GM23248 (cell line): ENCODE data around the gene ASIC1. TPM values are rescaled to one million over a fixed set of nuclear protein-coding genes. Genes with fewer than 3 reads are reported as not detected.

Experiments used
- DNase-seq: peaks from one replicate; pipeline ENCODE4 v3.0.0-alpha.2; 2015
- H2AFZ ChIP-seq: fragments of 200-600 bp; sonication (generic); 2 replicates; pipeline ENCODE4 v1.6.1; 2016; ENCODE audit warnings: antibody characterized with exemption
- H3F3A ChIP-seq: fragments of 200-600 bp; sonication (generic); 2 replicates; pipeline ENCODE4 v1.6.1; 2016; ENCODE audit warnings: mild to moderate bottlenecking, antibody characterized with exemption, mixed run types; ENCODE audit not compliant: insufficient read depth
- H3K27ac ChIP-seq: fragments of 200-600 bp; sonication (generic); 2 replicates; pipeline ENCODE4 v1.5.1; 2016; ENCODE audit warnings: mild to moderate bottlenecking
- H3K27me3 ChIP-seq: fragments of 200-600 bp; sonication (generic); replicated peaks from 2 replicates; pipeline ENCODE4 v1.6.1; 2016; ENCODE audit warnings: mild to moderate bottlenecking; ENCODE audit not compliant: insufficient read depth
- H3K36me3 ChIP-seq: fragments of 200-600 bp; sonication (generic); 2 replicates; pipeline ENCODE4 v1.6.1; 2016; ENCODE audit warnings: low read depth, mild to moderate bottlenecking
- H3K4me1 ChIP-seq: fragments of 200-600 bp; sonication (generic); 2 replicates; pipeline ENCODE4 v1.6.1; 2016; ENCODE audit warnings: mild to moderate bottlenecking; ENCODE audit not compliant: insufficient read depth
- H3K4me2 ChIP-seq: fragments of 200-600 bp; sonication (generic); one replicate; pipeline ENCODE4 v1.6.1; 2016; ENCODE audit warnings: mild to moderate bottlenecking; ENCODE audit not compliant: unreplicated experiment
- H3K4me3 ChIP-seq: fragments of 200-600 bp; sonication (generic); 2 replicates; pipeline ENCODE4 v1.5.1; 2016; ENCODE audit warnings: mild to moderate bottlenecking
- H3K79me2 ChIP-seq: fragments of 200-600 bp; sonication (generic); 2 replicates; pipeline ENCODE4 v1.6.1; 2016; ENCODE audit warnings: mild to moderate bottlenecking; ENCODE audit not compliant: insufficient read depth
- H3K9ac ChIP-seq: fragments of 200-600 bp; sonication (generic); 2 replicates; pipeline ENCODE4 v1.6.1; 2016; ENCODE audit warnings: mild to moderate bottlenecking
- H3K9me2 ChIP-seq: fragments of 200-600 bp; sonication (generic); 2 replicates; pipeline ENCODE4 v1.6.1; 2016; ENCODE audit warnings: mixed run types, mild to moderate bottlenecking, moderate library complexity; ENCODE audit not compliant: insufficient read depth
- H3K9me3 ChIP-seq: fragments of 200-600 bp; sonication (generic); one replicate; pipeline ENCODE4 v1.6.1; 2017; ENCODE audit warnings: low read depth
- H4K20me1 ChIP-seq: fragments of 200-600 bp; sonication (generic); 2 replicates; pipeline ENCODE4 v1.6.0; 2016; ENCODE audit not compliant: insufficient read depth
- EZH2 ChIP-seq: fragments of 200-600 bp; sonication (generic); IDR thresholded peaks from 2 replicates; pipeline ENCODE4 v1.6.1; 2018; ENCODE audit warnings: antibody characterized with exemption, mild to moderate bottlenecking; ENCODE audit not compliant: insufficient read depth, poor library complexity, severe bottlenecking
- EZH2phosphoT487 ChIP-seq: fragments of 200-600 bp; sonication (generic); IDR thresholded peaks from 2 replicates; pipeline ENCODE4 v1.6.1; 2018; ENCODE audit warnings: antibody characterized with exemption, moderate library complexity, mild to moderate bottlenecking, low read depth; ENCODE audit not compliant: insufficient read depth
- WGBS, 2 experiments: methylation state at CpG; one replicate each; pipeline ENCODE4 v1.1.6; 2015 to 2017; ENCODE audit warnings: low lambda C conversion rate in 2 of 2, low coverage in 1 of 2; ENCODE audit errors: missing lambda C conversion rate in 2 of 2; 5-methylcytosine and 5-hydroxymethylcytosine counted together
- in situ Hi-C: fragments of 300-500 bp; cut with MboI; formaldehyde crosslinking; loops from 2 replicates; pipeline ENCODE4 v1.15.0; 2020
- polyA plus RNA-seq: library from polyadenylated mRNA; unstranded; fragments of >200 nt; fragmentation: Nextera tagmentation; extraction: Ambion mirVana; gene quantifications from 2 replicates; pipeline ENCODE4 v1.2.1, GENCODE V29; 2016
- total RNA-seq: library from RNA; depleted of rRNA; stranded (reverse); fragments of >200 nt; shearing (Covaris generic); gene quantifications from 2 replicates; pipeline ENCODE4 v1.2.3, GENCODE V29; 2014

The ASIC1 gene
- total and polyA plus RNA-seq, 2 experiments from 2014 or later, result 1.4 to 1.9 TPM

DNA sequence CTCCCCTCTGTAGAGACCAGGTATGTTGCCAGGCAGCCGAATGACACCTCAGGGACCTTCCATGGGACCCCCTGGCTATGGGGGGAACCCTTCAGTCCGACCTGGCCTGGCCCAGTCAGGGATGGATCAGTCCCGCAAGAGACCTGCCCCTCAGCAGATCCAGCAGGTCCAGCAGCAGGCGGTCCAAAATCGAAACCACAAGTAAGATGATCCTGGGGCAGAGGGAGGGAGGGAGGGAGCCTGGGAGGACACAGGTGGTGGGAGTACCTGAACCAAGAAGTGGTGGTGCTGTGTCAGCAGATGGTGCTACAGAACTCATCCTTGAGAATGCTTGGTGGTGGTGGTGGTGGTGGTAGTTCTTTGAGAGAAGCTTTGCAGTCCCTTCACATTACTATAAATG, 28.8 kb downstream of the ASIC1 start:
- peaks cover 31% of the 10 kb centered on the region for H3K4me1 ChIP-seq
- TF ChIP-seq EZH2 (no peak), EZH2phosphoT487 (no peak)
- no peaks in the 10 kb centered on the region for H3K9me2 ChIP-seq
- peaks cover 39% of the 10 kb centered on the region for H3F3A ChIP-seq
- 67 to 71% methylated on average over 5 of the region's 5 CpGs for WGBS, 2 experiments
- DNase-seq, result no peak
- peak overlapping the region; percentile 98 for H3K4me2 ChIP-seq
- in situ Hi-C loops, result no loop called here
- H2AFZ ChIP-seq, result no peak overlapping the region
- H3K36me3 ChIP-seq, result peaks cover 17% of the 10 kb centered on the region
- peak overlapping the region; percentile 90 for H3K4me3 ChIP-seq
- H3K27me3 ChIP-seq, result no peaks in the 10 kb centered on the region
- no peaks in the 10 kb centered on the region for H3K9me3 ChIP-seq
- no peaks in the 10 kb centered on the region for H4K20me1 ChIP-seq
- no peak overlapping the region for H3K27ac ChIP-seq
- H3K9ac ChIP-seq, result peak overlapping the region; percentile 88
- peaks cover 39% of the 10 kb centered on the region for H3K79me2 ChIP-seq

- in situ Hi-C loops, result no loop called here
- no peak for TF ChIP-seq EZH2phosphoT487
- TF ChIP-seq EZH2, result no peak
- no peaks in the 10 kb centered on the region for H3K9me3 ChIP-seq
- peaks cover 18% of the 10 kb centered on the region for H3K36me3 ChIP-seq
- H2AFZ ChIP-seq, result no peak overlapping the region
- H3K4me3 ChIP-seq, result no peak overlapping the region
- H3K9ac ChIP-seq, result 0 out of 2 replicates have a peak overlapping the region, but pooled peaks have one; percentile 38
- H3K9me2 ChIP-seq, result no peaks in the 10 kb centered on the region
- H3K4me1 ChIP-seq, result peaks cover 31% of the 10 kb centered on the region
- WGBS, 2 experiments, result 70 to 73% methylated on average over 9 of the region's 9 CpGs
- no peaks in the 10 kb centered on the region for H3K27me3 ChIP-seq
- H3K79me2 ChIP-seq, result peaks cover 39% of the 10 kb centered on the region
- no peak overlapping the region for H3K4me2 ChIP-seq
- DNase-seq, result no peak
- no peaks in the 10 kb centered on the region for H4K20me1 ChIP-seq
- peaks cover 39% of the 10 kb centered on the region for H3F3A ChIP-seq
- H3K27ac ChIP-seq, result peak overlapping the region; percentile 82
Measured at GRCh38 chr12:50087151-50087550, 29.8 kb downstream of the ASIC1 start.

DNA sequence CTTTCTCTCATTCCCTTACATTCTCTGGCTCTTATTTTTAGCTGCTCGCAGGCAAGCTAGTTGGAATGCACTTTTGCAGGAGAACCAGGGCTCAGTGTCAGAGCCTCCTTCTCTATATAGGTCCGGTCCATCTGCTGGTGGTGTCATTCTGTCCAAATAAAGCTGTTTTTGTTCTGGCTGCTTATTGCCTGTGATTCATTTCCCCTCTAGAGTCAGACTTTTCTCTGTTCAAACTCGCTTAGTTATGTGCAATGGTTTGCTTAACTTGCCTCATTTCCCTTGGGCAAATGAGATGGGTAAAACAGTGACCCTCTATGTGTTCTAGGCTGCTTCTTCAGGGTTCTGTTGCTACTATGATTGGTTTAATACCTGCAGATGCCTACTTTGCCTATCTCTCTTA, 30.6 kb downstream of the ASIC1 start:
- Histone ChIP-seq H3K9me2 (no peaks in the 10 kb centered on the region), H3K4me2 (peak overlapping the region; percentile 81), H3F3A (peaks cover 39% of the 10 kb centered on the region), H2AFZ (no peak overlapping the region), H3K27me3 (no peaks in the 10 kb centered on the region), H4K20me1 (no peaks in the 10 kb centered on the region), H3K9me3 (no peaks in the 10 kb centered on the region), H3K9ac (peak overlapping the region; percentile 64), H3K36me3 (peaks cover 26% of the 10 kb centered on the region), H3K27ac (peak overlapping the region; percentile 82), H3K4me3 (peak overlapping the region; percentile 32), H3K79me2 (peaks cover 39% of the 10 kb centered on the region), H3K4me1 (peaks cover 31% of the 10 kb centered on the region)
- WGBS, 2 experiments, result 17 to 21% methylated on average over 3 of the region's 3 CpGs
- peak; percentile 91 for DNase-seq
- in situ Hi-C loops, result no loop called here
- TF ChIP-seq EZH2phosphoT487 (no peak), EZH2 (no peak)

- H3K9ac ChIP-seq, result peak overlapping the region; percentile 64
- H3K4me1 ChIP-seq, result peaks cover 31% of the 10 kb centered on the region
- no peaks in the 10 kb centered on the region for H3K27me3 ChIP-seq
- in situ Hi-C loops, result no loop called here
- no peak overlapping the region for H2AFZ ChIP-seq
- H3K36me3 ChIP-seq, result peaks cover 34% of the 10 kb centered on the region
- DNase-seq, result peak; percentile 69
- WGBS, 2 experiments, result 23 to 29% methylated on average over 3 of the region's 3 CpGs
- H3K27ac ChIP-seq, result peak overlapping the region; percentile 82
- peaks cover 33% of the 10 kb centered on the region for H3K79me2 ChIP-seq
- H3F3A ChIP-seq, result peaks cover 36% of the 10 kb centered on the region
- no peaks in the 10 kb centered on the region for H3K9me3 ChIP-seq
- peak overlapping the region; percentile 32 for H3K4me3 ChIP-seq
- H3K9me2 ChIP-seq, result no peaks in the 10 kb centered on the region
- peak overlapping the region; percentile 81 for H3K4me2 ChIP-seq
- H4K20me1 ChIP-seq, result no peaks in the 10 kb centered on the region
- TF ChIP-seq EZH2phosphoT487 (no peak), EZH2 (no peak)
Measured at GRCh38 chr12:50088577-50089335, 31.4 kb downstream of the ASIC1 start.
